Immature natural killer cell (primary cell): ENCODE measurements around the gene TAOK1. TPM values are rescaled to one million over a fixed set of nuclear protein-coding genes. Genes with fewer than 3 reads are reported as not detected.
"Not testable (repeated sequence)": the region's sequence is repeated elsewhere in the genome, so short reads cannot be mapped to it uniquely, and the experiment has no call there.

Experiments
- DNase-seq, 3 donors: peaks; one replicate each; pipeline ENCODE4 v3.0.0; 2022; ENCODE audit warnings: mixed read lengths in 1 of 3
- H3K27ac Mint-ChIP-seq, 6 donors: one replicate each; pipeline ENCODE4 v1.8.0; 2020; ENCODE audit warnings: mixed read lengths in 6 of 6, mild to moderate bottlenecking in 5 of 6, inconsistent platforms in 4 of 6, moderate library complexity in 3 of 6
- H3K27me3 Mint-ChIP-seq, 3 donors: one replicate each; pipeline ENCODE4 v1.8.0; 2020 to 2021; ENCODE audit warnings: low read depth in 3 of 3, mild to moderate bottlenecking in 3 of 3, mixed read lengths in 3 of 3, moderate library complexity in 3 of 3, inconsistent platforms in 1 of 3
- H3K36me3 Mint-ChIP-seq, 3 donors: one replicate each; pipeline ENCODE4 v1.8.0; 2020; ENCODE audit warnings: mixed read lengths in 3 of 3, inconsistent platforms in 2 of 3, mild to moderate bottlenecking in 2 of 3
- H3K4me1 Mint-ChIP-seq, 2 donors: one replicate each; pipeline ENCODE4 v1.8.0; 2020; ENCODE audit warnings: inconsistent platforms in 2 of 2, mild to moderate bottlenecking in 2 of 2, mixed read lengths in 2 of 2, moderate library complexity in 1 of 2
- H3K4me3 Mint-ChIP-seq, 5 donors: one replicate each; pipeline ENCODE4 v1.8.0; 2020; ENCODE audit warnings: mild to moderate bottlenecking in 5 of 5, mixed read lengths in 5 of 5, inconsistent platforms in 3 of 5, moderate library complexity in 3 of 5
- H3K9me3 Mint-ChIP-seq, 6 donors: one replicate each; pipeline ENCODE4 v1.8.0; 2020; ENCODE audit warnings: mild to moderate bottlenecking in 6 of 6, mixed read lengths in 6 of 6, inconsistent platforms in 4 of 6, moderate library complexity in 3 of 6
- polyA plus RNA-seq, 3 donors: library from polyadenylated mRNA; unstranded; fragments of 300-500 nt; fragmentation: Illumina TruSeq; gene quantifications; one replicate each; pipeline ENCODE4 v1.2.3, GENCODE V29; 2021

The TAOK1 gene
- polyA plus RNA-seq, 3 donors from 2014 or later = 2.0 to 3.4 (median 2.2) TPM

- Mint-ChIP-seq H3K27ac (peak overlapping the region; percentile 17 to 64 (median 42)), H3K4me3 (no peak overlapping the region), H3K27me3 (no peaks in the 10 kb centered on the region), H3K9me3 (no peaks in the 10 kb centered on the region), H3K4me1 (peaks cover 16 to 27% of the 10 kb centered on the region in 2 donors), H3K36me3 (peaks cover 0 to 10% (median 2%) of the 10 kb centered on the region in 3 donors)
- peak; percentile 32 to 42 (median 36) for DNase-seq
These were observed 159.2 kb downstream of the TAOK1 start for GRCh38 chr17:29549177-29549923.

- Mint-ChIP-seq H3K27ac (peak overlapping the region in 1 of 6 donors; percentile 48), H3K4me1 (peaks cover 33 to 45% of the 10 kb centered on the region in 2 donors)
These were observed 165.7 kb downstream of the TAOK1 start for GRCh38 chr17:29555840-29556239.

GRCh38 chr17:29557085-29557738 is 167.0 kb downstream of the TAOK1 start:
- H3K4me1 Mint-ChIP-seq = peaks cover 46 to 59% of the 10 kb centered on the region in 2 donors
- peaks cover 7 to 12% (median 9%) of the 10 kb centered on the region in 3 donors for H3K36me3 Mint-ChIP-seq
- peak overlapping the region; percentile 42 to 82 (median 60) for H3K27ac Mint-ChIP-seq
- H3K9me3 Mint-ChIP-seq = no peaks in the 10 kb centered on the region
- DNase-seq = no peak
- peaks cover 0 to 5% (median 2%) of the 10 kb centered on the region in 3 donors for H3K27me3 Mint-ChIP-seq
- H3K4me3 Mint-ChIP-seq = peak overlapping the region in 3 of 5 donors; percentile 1 to 19 (median 18)

More at GRCh38 chr17:29555840-29556239, 165.7 kb downstream of the TAOK1 start:
- DNase-seq = no peak
- Mint-ChIP-seq H3K27me3 (no peaks in the 10 kb centered on the region), H3K9me3 (no peaks in the 10 kb centered on the region), H3K36me3 (peaks cover 3 to 6% (median 3%) of the 10 kb centered on the region in 3 donors), H3K4me3 (no peak overlapping the region)

GRCh38 chr17:29557739-29558116 is 167.6 kb downstream of the TAOK1 start:
- Mint-ChIP-seq H3K4me3 (peak overlapping the region in 3 of 5 donors; percentile 2 to 42 (median 19)), H3K27me3 (peaks cover 0 to 6% (median 2%) of the 10 kb centered on the region in 3 donors), H3K36me3 (peaks cover 8 to 12% (median 9%) of the 10 kb centered on the region in 3 donors), H3K4me1 (peaks cover 49 to 64% of the 10 kb centered on the region in 2 donors), H3K27ac (peak overlapping the region; percentile 42 to 82 (median 60)), H3K9me3 (no peaks in the 10 kb centered on the region)
- DNase-seq = no peak

GRCh38 chr17:29558139-29558538 is 168.0 kb downstream of the TAOK1 start:
- Mint-ChIP-seq H3K27ac (peak overlapping the region; percentile 42 to 93 (median 72)), H3K4me3 (peak overlapping the region in 1 of 5 donors; percentile 42), H3K36me3 (peaks cover 8 to 12% (median 9%) of the 10 kb centered on the region in 3 donors), H3K4me1 (peaks cover 53 to 68% of the 10 kb centered on the region in 2 donors)
- not testable (repeated sequence) for DNase-seq, H3K9me3 Mint-ChIP-seq, H3K27me3 Mint-ChIP-seq

GRCh38 chr17:29559640-29560039 is 169.5 kb downstream of the TAOK1 start:
- DNase-seq = no peak
- H3K4me3 Mint-ChIP-seq = no peak overlapping the region
- peaks cover 9 to 12% (median 12%) of the 10 kb centered on the region in 3 donors for H3K36me3 Mint-ChIP-seq
- peaks cover 63 to 79% of the 10 kb centered on the region in 2 donors for H3K4me1 Mint-ChIP-seq
- H3K27ac Mint-ChIP-seq = peak overlapping the region; percentile 45 to 98 (median 74)
- H3K9me3 Mint-ChIP-seq = no peaks in the 10 kb centered on the region
- peaks cover 1 to 13% (median 4%) of the 10 kb centered on the region in 3 donors for H3K27me3 Mint-ChIP-seq

- Mint-ChIP-seq H3K27me3 (peaks cover 1 to 13% (median 4%) of the 10 kb centered on the region in 3 donors), H3K4me1 (peaks cover 68 to 80% of the 10 kb centered on the region in 2 donors), H3K36me3 (peaks cover 9 to 12% (median 12%) of the 10 kb centered on the region in 3 donors), H3K4me3 (peak overlapping the region in 2 of 5 donors; percentile 35 to 38), H3K27ac (peak overlapping the region; percentile 68 to 98 (median 86)), H3K9me3 (no peaks in the 10 kb centered on the region)
- DNase-seq = no peak
These were observed 170.2 kb downstream of the TAOK1 start for GRCh38 chr17:29560316-29560715.

GRCh38 chr17:29561554-29562517 is 171.7 kb downstream of the TAOK1 start:
- H3K4me1 Mint-ChIP-seq = peaks cover 70 to 77% of the 10 kb centered on the region in 2 donors
- no peaks in the 10 kb centered on the region for H3K9me3 Mint-ChIP-seq
- H3K4me3 Mint-ChIP-seq = peak overlapping the region; percentile 82 to 88 (median 84)
- DNase-seq = peak; percentile 75 to 78 (median 78)
- H3K27me3 Mint-ChIP-seq = peaks cover 4 to 16% (median 11%) of the 10 kb centered on the region in 3 donors
- H3K27ac Mint-ChIP-seq = peak overlapping the region; percentile 93 to 100 (median 98)
- peaks cover 9 to 12% (median 12%) of the 10 kb centered on the region in 3 donors for H3K36me3 Mint-ChIP-seq

GRCh38 chr17:29562615-29563014 is 172.5 kb downstream of the TAOK1 start:
- H3K27ac Mint-ChIP-seq = peak overlapping the region; percentile 93 to 100 (median 98)
- no peak for DNase-seq
- no peaks in the 10 kb centered on the region for H3K9me3 Mint-ChIP-seq
- H3K36me3 Mint-ChIP-seq = peaks cover 9 to 12% (median 12%) of the 10 kb centered on the region in 3 donors
- H3K27me3 Mint-ChIP-seq = peaks cover 4 to 16% (median 13%) of the 10 kb centered on the region in 3 donors
- peak overlapping the region; percentile 82 to 88 (median 84) for H3K4me3 Mint-ChIP-seq
- peaks cover 62 to 70% of the 10 kb centered on the region in 2 donors for H3K4me1 Mint-ChIP-seq

- peak; percentile 44 to 54 (median 49) for DNase-seq
- peak overlapping the region; percentile 88 to 95 (median 89) for H3K27ac Mint-ChIP-seq
- H3K27me3 Mint-ChIP-seq = peaks cover 4 to 23% (median 18%) of the 10 kb centered on the region in 3 donors
- no peaks in the 10 kb centered on the region for H3K9me3 Mint-ChIP-seq
- H3K36me3 Mint-ChIP-seq = peaks cover 9 to 12% (median 12%) of the 10 kb centered on the region in 3 donors
- peaks cover 55 to 61% of the 10 kb centered on the region in 2 donors for H3K4me1 Mint-ChIP-seq
- peak overlapping the region; percentile 69 to 80 (median 72) for H3K4me3 Mint-ChIP-seq
These were observed 173.7 kb downstream of the TAOK1 start for GRCh38 chr17:29563816-29564215.

GRCh38 chr17:29565643-29566472 is 175.7 kb downstream of the TAOK1 start:
- peak; percentile 62 to 66 (median 66) for DNase-seq
- Mint-ChIP-seq H3K36me3 (peaks cover 6 to 9% (median 6%) of the 10 kb centered on the region in 3 donors), H3K27ac (peak overlapping the region; percentile 89 to 95 (median 93)), H3K27me3 (peaks cover 9 to 23% (median 20%) of the 10 kb centered on the region in 3 donors), H3K9me3 (no peaks in the 10 kb centered on the region), H3K4me1 (peaks cover 53 to 56% of the 10 kb centered on the region in 2 donors), H3K4me3 (peak overlapping the region; percentile 92 to 96 (median 94))
